Tibial nerve (tissue), 4 donors: ENCODE results near the gene ZDHHC11.
"Not testable (repeated sequence)": the region's sequence is repeated elsewhere in the genome, so short reads cannot be mapped to it uniquely, and the experiment has no call there.

Experiments used
- EP300 ChIP-seq, 2 donors: sonication (generic); formaldehyde crosslinking; IDR thresholded peaks; one replicate each; pipeline ENCODE4 v1.6.1; 2017; ENCODE audit warnings: antibody characterized with exemption in 2 of 2, mild to moderate bottlenecking in 1 of 2
- TF ChIP-seq, protein P1 (sequence below), 5 experiments: fragments of 200-600 bp in 3 of 5; fragments of 450-650 bp in 2 of 5; sonication (generic) in 3 of 5; IDR thresholded peaks; one replicate each; pipeline ENCODE4 v1.5.1; 2016 to 2019; ENCODE audit warnings: antibody characterized with exemption in 5 of 5, mild to moderate bottlenecking in 3 of 5, moderate library complexity in 2 of 5

DNA sequence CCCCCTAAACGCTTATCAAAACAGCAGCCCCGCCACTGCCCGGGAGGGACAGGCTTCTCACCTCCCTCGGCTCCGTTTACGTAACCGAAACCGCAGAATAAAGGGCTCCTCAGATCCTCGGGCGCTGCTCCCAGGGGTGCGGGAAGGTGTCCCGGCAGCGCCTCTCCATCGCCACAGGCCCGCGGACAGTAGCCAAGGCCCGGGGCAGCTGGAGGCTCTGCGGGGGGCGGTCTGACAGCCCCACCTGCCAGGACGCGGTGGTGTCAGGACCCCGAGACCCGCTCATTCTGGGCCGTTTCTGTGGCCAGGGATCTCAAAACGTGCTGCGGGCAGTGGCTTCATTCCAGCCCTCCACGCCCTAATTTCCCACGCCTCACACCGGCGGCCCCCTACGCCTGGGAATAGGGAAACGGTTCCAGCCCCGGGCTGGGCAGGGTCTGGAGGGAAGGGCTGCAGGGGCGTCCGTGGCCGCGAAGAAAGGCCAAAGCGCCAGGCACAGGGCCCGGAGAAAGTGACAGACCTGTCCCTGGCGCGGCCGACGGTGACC lies 66.8 kb downstream of the ZDHHC11 start:
- TF ChIP-seq, protein P1, sequence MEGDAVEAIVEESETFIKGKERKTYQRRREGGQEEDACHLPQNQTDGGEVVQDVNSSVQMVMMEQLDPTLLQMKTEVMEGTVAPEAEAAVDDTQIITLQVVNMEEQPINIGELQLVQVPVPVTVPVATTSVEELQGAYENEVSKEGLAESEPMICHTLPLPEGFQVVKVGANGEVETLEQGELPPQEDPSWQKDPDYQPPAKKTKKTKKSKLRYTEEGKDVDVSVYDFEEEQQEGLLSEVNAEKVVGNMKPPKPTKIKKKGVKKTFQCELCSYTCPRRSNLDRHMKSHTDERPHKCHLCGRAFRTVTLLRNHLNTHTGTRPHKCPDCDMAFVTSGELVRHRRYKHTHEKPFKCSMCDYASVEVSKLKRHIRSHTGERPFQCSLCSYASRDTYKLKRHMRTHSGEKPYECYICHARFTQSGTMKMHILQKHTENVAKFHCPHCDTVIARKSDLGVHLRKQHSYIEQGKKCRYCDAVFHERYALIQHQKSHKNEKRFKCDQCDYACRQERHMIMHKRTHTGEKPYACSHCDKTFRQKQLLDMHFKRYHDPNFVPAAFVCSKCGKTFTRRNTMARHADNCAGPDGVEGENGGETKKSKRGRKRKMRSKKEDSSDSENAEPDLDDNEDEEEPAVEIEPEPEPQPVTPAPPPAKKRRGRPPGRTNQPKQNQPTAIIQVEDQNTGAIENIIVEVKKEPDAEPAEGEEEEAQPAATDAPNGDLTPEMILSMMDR (IDR thresholded peaks at IDR 0.05) = not testable (repeated sequence)
- TF ChIP-seq EP300 (IDR thresholded peaks at IDR 0.05) = not testable (repeated sequence)
